Neural crest cell (in vitro differentiated cells): ENCODE data around the gene HEATR5A. TPM values are rescaled to one million over a fixed set of nuclear protein-coding genes. Genes with fewer than 3 reads are reported as not detected.
A peak's percentile ranks its signal among the peaks of the same experiment; 100 is the strongest.

Experiments
- DNase-seq: peaks from one replicate; pipeline ENCODE4 v3.0.0; 2021; ENCODE audit warnings: low read depth, mixed read lengths, low spot score
- H3K27ac Mint-ChIP-seq: one replicate; pipeline ENCODE4 v1.8.0; 2021; ENCODE audit warnings: mild to moderate bottlenecking, mixed read lengths; ENCODE audit not compliant: unreplicated experiment
- H3K27me3 Mint-ChIP-seq: 2 replicates; pipeline ENCODE4 v1.8.0; 2021; ENCODE audit warnings: low read depth, mild to moderate bottlenecking, mixed read lengths
- H3K36me3 Mint-ChIP-seq: 2 replicates; pipeline ENCODE4 v1.8.0; 2021; ENCODE audit warnings: low read depth, mild to moderate bottlenecking, mixed read lengths
- H3K4me1 Mint-ChIP-seq: 2 replicates; pipeline ENCODE4 v1.8.0; 2021; ENCODE audit warnings: mixed read lengths
- H3K4me3 Mint-ChIP-seq: one replicate; pipeline ENCODE4 v1.8.0; 2021; ENCODE audit warnings: mild to moderate bottlenecking, mixed read lengths
- H3K9me3 Mint-ChIP-seq: 2 replicates; pipeline ENCODE4 v1.8.0; 2021; ENCODE audit warnings: mixed read lengths
- CTCF ChIP-seq: fragments of 200-600 bp; sonication (generic); conservative IDR thresholded peaks from 2 replicates; pipeline ENCODE4 v1.5.0; 2021; ENCODE audit warnings: antibody characterized with exemption, mild to moderate bottlenecking
- total RNA-seq: library from RNA; stranded (reverse); gene quantifications from 2 replicates; pipeline ENCODE4 v1.2.1, GENCODE V29; 2021

HEATR5A gene
- total RNA-seq, 1 donor from 2014 or later, result 32.6 TPM

- H3K4me3 Mint-ChIP-seq, result no peak overlapping the region
- H3K9me3 Mint-ChIP-seq, result no peaks in the 10 kb centered on the region
- TF ChIP-seq CTCF, result no peak
- no peak overlapping the region for H3K27ac Mint-ChIP-seq
- no peaks in the 10 kb centered on the region for H3K4me1 Mint-ChIP-seq
- DNase-seq, result no peak
- no peaks in the 10 kb centered on the region for H3K27me3 Mint-ChIP-seq
- H3K36me3 Mint-ChIP-seq, result peaks cover 10% of the 10 kb centered on the region
Measured at GRCh38 chr14:31303654-31304053, 116.7 kb downstream of the HEATR5A start.

GRCh38 chr14:31300883-31301282, 119.5 kb downstream of the HEATR5A start:
- Mint-ChIP-seq H3K4me1 (no peaks in the 10 kb centered on the region), H3K9me3 (no peaks in the 10 kb centered on the region), H3K27ac (no peak overlapping the region), H3K27me3 (no peaks in the 10 kb centered on the region), H3K36me3 (peaks cover 10% of the 10 kb centered on the region), H3K4me3 (no peak overlapping the region)
- no peak for DNase-seq
- no peak for TF ChIP-seq CTCF

- H3K4me1 Mint-ChIP-seq, result no peaks in the 10 kb centered on the region
- H3K4me3 Mint-ChIP-seq, result no peak overlapping the region
- no peaks in the 10 kb centered on the region for H3K27me3 Mint-ChIP-seq
- no peak for DNase-seq
- peak; percentile 28 for TF ChIP-seq CTCF
- H3K9me3 Mint-ChIP-seq, result no peaks in the 10 kb centered on the region
- H3K27ac Mint-ChIP-seq, result no peak overlapping the region
- peaks cover 10% of the 10 kb centered on the region for H3K36me3 Mint-ChIP-seq
Measured at GRCh38 chr14:31300296-31300695, 120.1 kb downstream of the HEATR5A start.

- no peak for TF ChIP-seq CTCF
- H3K27ac Mint-ChIP-seq, result no peak overlapping the region
- no peaks in the 10 kb centered on the region for H3K9me3 Mint-ChIP-seq
- DNase-seq, result no peak
- H3K4me3 Mint-ChIP-seq, result no peak overlapping the region
- no peaks in the 10 kb centered on the region for H3K27me3 Mint-ChIP-seq
- H3K36me3 Mint-ChIP-seq, result peaks cover 10% of the 10 kb centered on the region
- H3K4me1 Mint-ChIP-seq, result no peaks in the 10 kb centered on the region
Measured at GRCh38 chr14:31297701-31298344, 122.5 kb downstream of the HEATR5A start.

GRCh38 chr14:31297112-31297511, 123.2 kb downstream of the HEATR5A start:
- Mint-ChIP-seq H3K4me1 (no peaks in the 10 kb centered on the region), H3K27me3 (no peaks in the 10 kb centered on the region), H3K4me3 (no peak overlapping the region), H3K36me3 (peaks cover 9% of the 10 kb centered on the region), H3K9me3 (no peaks in the 10 kb centered on the region), H3K27ac (no peak overlapping the region)
- no peak for DNase-seq
- TF ChIP-seq CTCF, result no peak
